GM18868 (cell line): ENCODE results near the gene TNPO3.
"Not testable (repeated sequence)": the region's sequence is repeated elsewhere in the genome, so short reads cannot be mapped to it uniquely, and the experiment has no call there.

ENCODE experiments used
- ATAC-seq: cut with Tn5 transposase; IDR thresholded peaks from one replicate; pipeline ENCODE4 v1.9.1; 2021; ENCODE audit warnings: mild to moderate bottlenecking, moderate library complexity; ENCODE audit not compliant: unreplicated experiment

Gene TNPO3

GRCh38 chr7:128924707-128925588 is 130.0 kb downstream of the TNPO3 start:
- ATAC-seq = no peak

GRCh38 chr7:128923411-128923800 is 131.5 kb downstream of the TNPO3 start:
- no peak for ATAC-seq

GRCh38 chr7:128922496-128923410 is 132.2 kb downstream of the TNPO3 start:
- no peak for ATAC-seq

GRCh38 chr7:128921866-128922440 is 133.0 kb downstream of the TNPO3 start:
- no peak for ATAC-seq

GRCh38 chr7:128920913-128921582 is 133.9 kb downstream of the TNPO3 start:
- ATAC-seq = no peak

GRCh38 chr7:128919881-128920799 is 134.8 kb downstream of the TNPO3 start:
- ATAC-seq = no peak

- ATAC-seq = no peak
Measured at GRCh38 chr7:128919241-128919640, 135.7 kb downstream of the TNPO3 start.

- ATAC-seq = no peak
Measured at GRCh38 chr7:128918016-128918665, 136.8 kb downstream of the TNPO3 start.

GRCh38 chr7:128917122-128917521 is 137.8 kb downstream of the TNPO3 start:
- ATAC-seq = no peak

- ATAC-seq = no peak
Measured at GRCh38 chr7:128916643-128916915, 138.3 kb downstream of the TNPO3 start.

- no peak for ATAC-seq
Measured at GRCh38 chr7:128915841-128916642, 138.9 kb downstream of the TNPO3 start.

- peak; percentile 10 for ATAC-seq
Measured at GRCh38 chr7:128915271-128915819, 139.6 kb downstream of the TNPO3 start.

GRCh38 chr7:128914566-128915151 is 140.3 kb downstream of the TNPO3 start:
- ATAC-seq = peak; percentile 78

GRCh38 chr7:128913870-128914565 is 140.9 kb downstream of the TNPO3 start:
- ATAC-seq = no peak

GRCh38 chr7:128912709-128913495 is 142.0 kb downstream of the TNPO3 start:
- not testable (repeated sequence) for ATAC-seq

GRCh38 chr7:128912281-128912680 is 142.6 kb downstream of the TNPO3 start:
- no peak for ATAC-seq
